ENCODE results near the gene TEAD1.

The TEAD1 gene

DNA sequence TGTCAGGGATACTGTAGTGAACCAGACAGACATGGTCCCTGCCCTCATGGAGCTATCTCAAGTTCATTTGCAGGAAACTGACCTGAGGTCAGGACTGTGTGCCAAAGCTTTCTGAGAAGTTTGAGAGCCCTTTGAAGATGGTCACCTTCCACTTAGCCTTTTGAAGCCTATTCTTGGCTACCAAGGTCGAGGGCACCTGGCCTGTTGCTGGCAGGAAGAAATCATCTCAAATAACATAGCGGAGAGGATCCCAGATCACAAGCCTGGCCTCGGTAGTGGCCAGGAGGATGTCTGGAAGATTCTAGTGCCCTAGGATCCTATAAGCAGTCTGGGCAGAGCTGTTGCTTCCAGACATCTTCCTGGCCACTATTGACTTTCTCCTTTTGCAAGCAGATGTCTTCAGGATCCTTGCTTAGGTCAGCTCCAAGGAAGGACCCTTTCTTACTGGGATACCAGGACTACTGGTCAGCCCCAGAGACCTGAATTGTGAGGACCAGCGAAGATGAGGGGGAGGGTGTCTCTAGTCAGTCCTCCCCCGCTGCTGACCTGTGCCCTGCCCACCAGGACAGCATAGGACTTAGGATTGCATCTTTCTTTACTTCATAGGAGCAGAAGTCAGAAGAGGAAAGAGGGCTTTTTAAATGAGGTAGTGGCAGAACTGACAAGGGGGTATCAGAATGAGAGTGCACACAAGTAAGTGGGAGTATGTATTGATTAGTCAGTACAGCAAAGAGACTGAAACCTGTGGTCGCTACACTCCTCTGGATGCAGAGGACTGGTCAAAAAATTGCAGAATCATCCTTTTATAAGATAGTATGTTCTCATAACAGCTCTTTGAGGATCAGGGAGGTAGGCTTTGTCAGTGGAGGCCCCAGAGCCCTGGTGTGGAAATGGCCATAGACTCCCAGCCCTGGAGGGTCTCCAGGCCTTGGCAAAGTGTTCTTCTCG, 94.8 kb downstream of the TEAD1 start:
- no peak for DNase-seq

DNA sequence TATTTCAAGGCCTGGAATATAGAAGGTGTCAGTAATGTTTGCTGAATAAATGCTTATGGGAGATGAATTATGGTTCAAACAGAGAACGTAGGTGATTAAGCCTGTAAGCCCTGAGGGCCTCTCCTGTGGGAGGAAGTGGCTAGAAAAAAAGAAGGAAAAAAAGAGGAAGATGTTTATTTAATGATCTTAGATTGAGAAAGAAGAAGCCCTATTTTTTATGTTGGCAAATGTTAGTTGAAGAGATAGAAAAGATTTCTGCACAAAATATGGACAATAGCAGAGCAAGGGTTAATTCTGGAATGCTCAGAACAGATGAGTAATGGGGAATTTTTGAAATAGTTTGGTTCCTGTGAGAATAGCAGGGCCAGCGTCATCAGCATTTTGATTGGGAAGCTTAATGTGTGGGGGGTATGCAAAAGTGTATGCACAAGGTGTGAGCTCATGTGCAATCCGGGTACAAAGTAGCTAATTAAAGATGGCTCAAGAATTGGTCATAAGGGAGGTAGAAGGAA, 95.7 kb downstream of the TEAD1 start:
- no peak for DNase-seq

DNA sequence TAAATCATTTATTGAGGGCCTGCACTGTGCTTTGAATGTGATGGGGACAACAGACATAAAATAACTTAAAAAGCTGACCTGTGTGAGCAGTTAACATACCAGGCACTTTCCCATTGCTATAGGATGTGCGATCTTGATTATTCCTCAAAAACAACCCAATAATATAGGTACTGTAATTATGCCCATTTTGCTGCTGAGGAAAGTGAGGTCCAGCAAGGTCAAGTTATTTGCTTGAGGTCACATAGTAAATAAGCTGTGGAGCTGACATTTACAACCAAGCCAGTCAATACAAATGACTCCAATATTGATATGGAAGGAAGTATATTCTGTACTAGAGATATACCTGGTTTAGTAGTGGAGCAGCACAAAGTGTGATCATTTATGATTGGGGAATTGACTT, 96.2 kb downstream of the TEAD1 start:
- no peak for DNase-seq

DNA sequence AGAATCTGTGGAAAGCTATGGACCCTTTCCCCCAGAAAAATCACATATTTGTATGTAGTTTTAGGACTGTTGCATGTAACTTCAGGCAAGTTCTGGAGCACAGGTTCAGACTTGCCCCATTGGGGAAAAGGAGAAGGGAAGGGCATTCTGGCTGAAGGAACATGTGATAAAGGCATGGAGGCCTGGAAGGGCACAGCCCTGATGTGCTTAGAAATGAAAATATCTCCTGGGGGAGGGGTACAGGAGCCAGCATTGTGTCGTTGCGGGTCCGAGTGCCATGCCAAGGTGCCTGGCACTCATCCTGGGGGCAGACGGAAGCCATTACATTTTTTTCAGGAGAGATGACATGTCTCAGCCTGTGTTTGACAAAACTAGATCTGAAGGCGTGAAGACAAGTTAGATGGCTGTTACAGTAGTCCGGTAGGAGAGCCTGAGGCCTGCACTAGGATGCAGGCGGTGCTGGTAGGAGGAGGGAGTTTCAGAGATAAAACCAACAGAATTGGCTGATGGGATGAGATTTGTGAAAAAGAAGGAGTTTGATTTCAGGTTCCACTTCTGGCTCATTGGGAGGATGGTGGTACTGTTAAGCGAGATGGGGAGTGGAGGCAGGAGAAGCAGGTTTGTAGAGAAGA, 96.9 kb downstream of the TEAD1 start:
- no peak for DNase-seq

DNA sequence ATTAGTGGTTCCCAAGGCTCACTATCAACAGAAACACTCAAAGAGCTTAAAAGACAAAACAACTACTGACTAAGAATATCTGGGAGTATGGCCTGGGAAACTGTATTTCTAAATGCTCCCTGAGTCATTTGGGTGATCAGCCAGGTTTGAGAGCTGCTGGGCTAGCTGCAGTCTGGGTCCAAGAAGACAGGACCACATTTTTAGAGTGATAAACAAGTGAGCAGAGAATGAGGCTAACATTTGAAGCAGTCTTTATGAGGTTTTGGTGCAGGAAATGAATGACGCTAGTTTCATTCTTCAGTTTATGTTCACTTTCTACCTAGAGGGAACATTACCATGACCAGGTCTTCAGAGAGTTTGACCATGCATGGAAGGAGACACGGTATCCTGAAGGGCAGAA, 97.7 kb downstream of the TEAD1 start:
- DNase-seq: no peak

DNA sequence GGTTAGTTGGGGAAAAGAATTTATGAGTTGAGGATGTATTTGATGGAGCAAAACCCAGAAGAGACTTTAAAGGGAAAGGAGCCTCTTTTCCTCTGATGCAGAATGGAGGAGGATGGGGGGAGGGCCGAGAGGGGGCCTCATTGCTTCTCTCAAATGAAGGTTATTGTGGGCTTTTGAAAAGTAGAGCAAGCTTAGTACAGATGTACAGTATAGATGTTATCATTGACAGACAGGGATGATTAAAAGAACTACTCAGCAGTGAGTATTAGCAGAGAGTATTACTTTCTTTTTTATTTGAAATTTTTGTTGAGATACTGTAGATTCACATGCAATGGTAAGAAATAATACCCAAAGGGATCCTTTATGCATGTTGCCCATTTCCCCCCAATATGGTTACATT, 98.1 kb downstream of the TEAD1 start:
- no peak for DNase-seq

DNA sequence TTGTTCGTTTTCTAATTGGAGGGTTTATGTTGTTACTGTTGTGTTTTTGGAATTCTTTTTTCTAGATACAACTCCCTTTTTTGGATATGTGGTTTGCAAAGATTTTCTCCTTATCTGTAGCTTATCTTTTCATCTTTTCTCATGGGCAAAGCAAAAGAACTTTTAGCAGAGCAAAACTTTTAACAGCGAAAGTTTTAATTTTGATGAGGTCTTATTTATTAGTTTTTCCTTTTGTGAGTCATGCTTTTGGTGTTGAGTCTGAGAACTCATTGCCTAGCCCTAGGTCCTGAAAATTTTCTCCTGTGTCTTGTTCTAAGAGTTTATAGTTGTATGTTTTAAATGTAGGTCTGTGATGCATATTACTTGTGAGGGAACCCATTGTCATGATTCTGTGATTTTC, 99.4 kb downstream of the TEAD1 start:
- no peak for DNase-seq

DNA sequence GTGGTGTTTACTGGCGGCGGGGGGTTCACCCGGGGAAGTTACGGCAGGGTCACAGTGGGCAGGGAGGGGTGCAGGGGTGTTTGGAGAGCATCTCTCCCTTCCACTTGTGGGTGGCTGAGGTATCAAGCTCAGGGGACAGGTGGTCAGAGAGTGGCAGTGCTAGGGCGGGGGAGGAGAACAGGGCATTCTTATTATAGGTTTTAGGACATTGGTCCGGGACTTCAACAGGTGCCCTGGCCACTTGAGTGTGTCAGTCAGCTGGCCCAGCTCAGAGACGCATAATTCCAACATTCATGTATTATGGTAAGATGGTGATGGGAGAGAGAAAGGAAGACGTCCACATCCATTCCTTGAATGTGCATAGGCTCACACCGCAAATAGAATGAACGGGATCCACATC, 101.7 kb downstream of the TEAD1 start:
- DNase-seq: no peak

DNA sequence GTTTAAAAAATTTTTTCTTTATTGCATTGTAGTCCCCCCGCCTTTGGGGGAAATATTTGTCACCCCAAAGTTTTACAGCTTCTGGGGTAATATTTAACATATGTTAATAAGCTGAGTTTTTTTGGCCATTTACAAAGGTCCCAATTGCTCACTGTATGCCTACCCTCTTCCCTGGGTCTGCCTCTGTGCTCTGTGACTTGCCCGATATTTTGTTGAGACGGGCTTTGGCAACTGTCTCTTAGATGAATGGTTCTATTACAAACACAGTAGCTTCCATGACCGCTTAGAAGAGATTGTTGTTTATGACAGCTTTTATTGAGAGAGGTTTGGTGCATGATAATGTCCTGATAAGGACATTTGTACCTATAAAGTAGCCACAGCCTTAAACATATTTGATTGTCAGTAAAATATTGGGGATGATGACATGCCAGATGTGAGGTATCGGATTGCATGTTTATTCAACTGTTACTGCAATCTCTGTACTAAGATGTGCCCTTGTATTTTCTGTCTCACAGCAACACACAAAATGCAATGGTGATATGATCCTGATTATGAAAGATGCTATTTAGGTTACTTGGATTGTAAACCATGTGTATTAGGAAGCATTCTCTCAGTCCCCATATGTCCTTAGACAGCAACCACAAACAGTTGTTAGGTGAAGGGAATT, 103.1 kb downstream of the TEAD1 start:
- no peak for DNase-seq

DNA sequence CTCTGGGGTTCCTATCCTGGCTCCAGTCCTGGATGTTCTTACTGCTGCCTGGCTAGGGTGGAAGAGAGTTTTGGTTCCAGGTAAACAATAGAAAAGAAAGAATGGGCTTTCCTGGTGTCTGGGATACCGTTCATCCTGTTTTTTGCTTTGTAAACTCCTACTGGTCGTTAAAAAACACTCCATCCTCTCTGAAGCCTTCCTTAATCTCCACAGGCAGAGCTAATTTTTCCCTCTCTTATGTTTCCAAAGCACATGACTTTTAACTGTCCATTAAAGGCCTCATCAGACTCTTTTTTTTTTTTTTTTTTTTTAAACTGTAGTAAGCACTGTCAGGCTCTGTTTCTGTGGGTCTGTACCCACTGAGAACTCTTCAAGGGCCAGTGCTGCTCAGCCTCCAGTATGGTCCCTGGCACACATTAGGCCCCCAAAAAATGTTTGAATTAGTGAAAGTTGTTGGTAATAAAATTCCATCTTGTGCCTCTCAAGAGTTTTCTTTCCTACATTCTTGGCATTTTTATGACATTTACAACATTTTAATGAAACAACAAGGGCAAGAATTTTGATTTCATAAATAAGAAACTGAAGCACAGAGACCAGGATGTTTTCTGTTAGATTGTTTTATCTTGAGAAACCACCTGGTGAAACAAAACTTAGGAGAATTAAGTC, 104.2 kb downstream of the TEAD1 start:
- DNase-seq: no peak

DNA sequence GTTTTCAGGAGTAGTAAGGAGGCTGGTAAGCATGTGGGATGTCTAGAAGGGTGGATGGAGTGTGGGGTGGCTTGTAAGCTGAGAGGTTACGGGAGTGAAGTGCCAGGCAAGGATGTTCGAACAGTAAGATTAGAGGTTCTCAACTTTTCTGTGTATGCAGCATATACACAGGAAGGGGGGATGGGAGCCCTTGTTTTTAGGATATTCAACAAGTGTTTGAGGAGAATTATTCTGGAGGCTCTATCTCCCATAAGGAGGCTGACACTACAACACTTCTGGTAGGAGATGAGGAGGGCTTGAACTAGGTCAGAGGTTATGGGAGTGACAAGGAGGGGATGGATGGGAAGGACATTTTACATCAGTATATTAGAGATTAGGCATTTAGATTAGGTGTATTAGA, 109.5 kb downstream of the TEAD1 start:
- DNase-seq: no peak

DNA sequence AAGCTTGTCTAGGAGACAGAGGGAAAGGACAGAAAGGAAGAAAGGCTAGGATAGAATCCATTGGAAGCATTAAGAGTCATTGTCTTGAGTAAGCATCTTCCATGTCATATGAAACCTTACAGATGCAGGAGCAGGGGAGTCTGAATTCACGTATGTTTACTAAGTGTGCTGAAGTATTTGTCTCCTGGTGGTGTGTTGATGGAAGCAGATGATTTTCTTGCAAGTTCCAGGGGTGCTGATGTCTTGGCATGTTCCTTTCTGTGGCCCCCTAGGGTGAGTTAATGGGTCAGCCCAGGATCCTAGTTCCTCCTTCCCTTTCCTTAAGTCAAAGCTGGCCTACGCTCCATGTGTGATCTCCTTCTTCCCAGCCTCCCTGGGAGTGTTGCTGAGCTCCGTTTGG, 110.2 kb downstream of the TEAD1 start:
- no peak for DNase-seq

DNA sequence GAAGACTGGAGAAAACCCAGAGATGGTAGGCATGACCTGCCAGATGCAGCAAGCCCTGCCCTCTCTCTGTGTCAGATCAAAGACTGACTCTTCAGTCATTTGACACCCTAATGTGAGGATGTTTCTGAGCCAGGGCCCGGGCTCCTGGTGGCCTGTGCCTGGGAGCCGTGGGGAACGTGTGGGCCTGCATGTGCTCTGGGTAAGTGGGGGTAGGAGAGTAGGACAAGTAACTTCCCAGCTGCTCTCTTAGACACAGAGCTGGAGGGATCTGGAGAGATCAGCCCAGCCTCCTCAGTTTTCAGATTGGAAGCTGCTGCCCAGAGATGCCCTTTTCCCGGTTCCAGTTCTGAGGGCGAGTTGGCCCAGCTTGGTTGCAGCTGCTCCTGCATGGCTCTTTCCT, 110.8 kb downstream of the TEAD1 start:
- no peak for DNase-seq

DNA sequence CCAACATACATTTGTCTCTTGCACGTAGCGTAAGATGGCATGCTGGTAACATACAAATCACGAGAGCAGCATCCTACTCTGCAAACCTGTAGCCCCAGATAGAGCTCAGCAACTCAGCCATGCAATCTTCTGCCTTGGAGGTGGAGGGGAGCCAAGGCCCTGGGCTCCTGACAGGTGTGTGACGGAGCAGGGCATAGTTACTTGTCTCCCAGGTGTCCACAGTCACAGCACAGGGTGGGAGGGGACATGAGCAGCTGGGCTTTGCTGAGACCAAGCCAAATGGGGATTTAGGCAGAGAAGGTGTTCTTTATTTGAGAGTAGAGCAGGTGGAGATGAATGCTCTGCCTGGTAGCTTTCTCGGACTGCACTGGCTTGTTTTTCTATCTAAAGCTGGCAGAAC, 111.7 kb downstream of the TEAD1 start:
- no peak for DNase-seq

DNA sequence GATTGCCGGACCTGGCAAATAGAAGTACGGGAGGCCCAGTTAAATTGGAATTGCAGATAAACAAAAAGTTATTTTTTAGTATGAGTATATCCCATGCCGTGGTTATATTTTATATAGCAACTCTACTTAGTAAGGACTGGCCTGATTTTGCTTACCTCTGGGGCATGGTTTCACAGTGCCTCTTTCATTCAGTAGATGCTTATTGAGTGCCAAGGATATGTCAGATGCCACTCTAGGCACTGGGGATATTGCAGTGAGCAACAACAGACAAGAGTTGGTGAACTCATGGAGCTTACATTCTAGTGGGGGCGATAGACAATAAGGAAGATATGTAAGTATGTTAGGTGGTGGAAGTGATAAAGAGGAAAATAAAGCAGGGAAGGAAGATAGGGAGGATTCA, 112.2 kb downstream of the TEAD1 start:
- DNase-seq: no peak

DNA sequence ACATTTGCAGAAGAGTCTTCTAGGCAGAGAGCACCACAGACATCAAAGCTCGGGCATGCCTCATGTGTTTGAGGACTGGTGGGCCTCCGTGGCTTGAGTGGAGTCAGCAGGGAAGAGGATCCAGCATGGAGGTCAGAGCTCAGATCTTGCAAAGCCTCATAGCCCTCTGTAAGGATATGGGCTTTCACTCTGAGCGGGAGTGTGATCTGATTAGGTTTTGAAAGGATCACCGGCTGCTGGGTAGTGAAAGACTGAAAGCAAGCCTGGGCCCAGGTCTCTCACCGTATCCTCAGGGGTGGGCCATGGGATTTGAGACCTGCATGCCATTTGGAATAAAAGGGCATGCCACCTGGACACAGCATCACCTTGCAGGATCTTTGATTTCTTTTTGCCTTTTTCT, 112.7 kb downstream of the TEAD1 start:
- DNase-seq: no peak

DNA sequence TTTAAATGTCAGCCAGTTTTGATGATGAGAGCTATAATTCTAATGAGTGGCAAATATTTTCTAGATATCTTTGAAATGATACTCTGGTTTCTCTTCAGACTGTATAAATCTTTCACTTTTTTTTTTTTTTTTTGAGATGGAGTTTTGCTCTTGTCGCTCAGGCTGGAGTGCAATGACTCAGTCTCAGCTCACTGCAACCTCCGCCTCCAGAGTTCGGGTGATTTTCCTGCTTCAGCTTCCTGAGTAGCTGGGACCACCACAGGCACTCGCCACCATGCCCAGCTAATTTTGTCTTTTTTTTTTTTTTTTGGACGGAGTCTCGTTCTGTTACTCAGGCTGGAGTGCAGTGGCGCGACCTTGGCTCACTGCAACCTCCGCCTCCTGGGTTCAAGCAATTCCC, 113.6 kb downstream of the TEAD1 start:
- no peak for DNase-seq

DNA sequence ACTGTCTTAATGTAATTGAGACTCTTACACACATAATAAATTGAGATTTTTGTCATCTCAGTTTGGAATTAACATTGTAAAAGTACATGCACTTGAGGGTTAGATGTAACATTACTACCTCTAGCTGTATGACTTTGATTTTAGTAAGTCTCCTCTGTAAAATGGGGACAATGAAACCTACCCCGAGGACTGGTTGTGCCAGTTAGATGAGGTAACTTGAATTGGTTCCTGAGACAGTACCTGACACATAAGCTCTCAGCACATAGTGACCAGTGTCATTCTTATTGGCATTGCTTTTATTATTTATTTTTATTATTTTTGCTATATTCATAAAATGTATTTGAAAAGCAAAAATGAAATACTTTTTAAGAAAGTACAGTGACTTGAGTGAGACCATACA, 114.8 kb downstream of the TEAD1 start:
- DNase-seq: no peak

DNA sequence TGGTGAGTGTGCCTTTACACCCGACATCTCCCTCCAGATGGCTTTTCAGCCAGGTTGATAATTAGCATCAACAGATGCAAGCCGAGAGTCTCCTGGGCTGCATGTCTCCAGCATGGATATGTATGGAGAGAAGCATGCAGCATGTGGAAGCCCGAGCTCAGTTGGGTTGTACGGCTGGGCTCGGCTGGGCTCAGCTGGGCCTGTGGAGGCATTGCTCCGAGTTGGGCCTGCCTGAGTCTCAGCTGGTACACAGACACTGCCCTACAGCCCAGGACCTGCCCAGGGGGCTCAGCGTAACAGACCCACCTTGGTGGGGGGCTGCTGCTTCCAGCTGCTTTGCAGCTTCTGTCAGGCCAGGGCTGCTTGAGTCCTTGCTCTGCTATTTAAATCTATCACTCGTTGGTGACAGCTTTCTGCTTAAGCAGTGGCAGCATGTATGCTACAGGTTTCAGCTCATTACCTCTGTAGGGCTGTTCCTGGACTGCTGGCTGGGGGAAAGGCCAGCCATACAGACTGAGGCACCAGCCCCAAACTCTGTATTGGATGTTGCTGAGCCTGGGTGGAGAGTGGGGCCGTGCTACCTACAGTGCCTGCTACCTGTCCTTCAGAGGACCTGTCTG, 115.5 kb downstream of the TEAD1 start:
- no peak for DNase-seq

DNA sequence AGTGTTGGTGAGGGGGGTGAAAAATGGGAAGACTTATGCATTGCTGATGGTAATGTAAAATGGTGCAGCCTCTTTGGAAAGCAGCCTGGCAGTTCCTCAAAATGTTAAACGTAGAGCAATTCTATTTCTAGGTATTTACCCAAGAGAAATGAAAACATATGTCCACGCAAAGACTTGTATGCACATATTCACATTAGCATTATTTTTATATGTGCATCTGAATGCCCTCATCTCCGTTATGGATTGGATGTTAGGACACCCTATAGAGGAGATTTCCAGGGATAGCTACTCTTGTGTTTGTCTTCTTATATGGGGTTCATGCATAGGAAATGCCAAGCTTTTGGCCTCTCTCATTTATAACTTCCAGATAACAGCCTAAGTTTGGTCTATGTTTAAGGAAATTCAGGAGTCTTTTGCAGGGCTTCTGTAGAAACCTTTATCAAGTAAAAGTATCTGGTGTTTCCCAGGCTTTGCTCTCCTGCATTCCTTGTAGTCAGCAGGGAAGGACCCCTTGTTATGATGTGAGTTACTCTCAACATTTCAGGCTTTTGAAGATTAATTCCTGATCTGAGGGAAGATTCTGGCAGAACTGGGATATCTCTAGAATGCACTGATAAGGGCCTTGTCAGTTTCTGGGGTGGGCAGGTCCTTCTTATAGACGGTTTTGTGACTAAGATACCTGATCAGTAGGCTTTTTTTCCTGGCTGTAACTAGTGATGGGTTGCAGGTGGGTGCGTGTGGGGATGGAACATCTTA, 116.8 kb downstream of the TEAD1 start:
- no peak for DNase-seq

DNA sequence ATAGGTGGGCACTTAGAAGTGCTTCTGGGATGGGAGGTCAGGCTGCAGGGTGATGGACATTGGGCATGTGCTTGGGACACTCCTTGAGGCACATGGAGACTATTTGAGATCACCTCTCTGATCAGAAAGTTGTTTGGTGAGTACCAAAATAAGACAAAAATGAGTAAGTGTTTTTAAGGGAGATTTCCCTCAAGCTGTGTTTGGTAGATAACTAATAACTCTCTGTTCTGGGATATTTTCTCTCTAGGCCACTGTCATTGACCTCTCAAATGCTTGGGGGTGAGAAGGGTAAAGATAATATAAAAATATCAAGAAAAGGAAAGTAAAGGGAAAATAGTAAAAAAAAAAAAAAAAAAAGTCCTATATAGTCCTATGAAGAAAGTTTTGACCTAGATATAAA, 117.8 kb downstream of the TEAD1 start:
- DNase-seq: no peak

DNA sequence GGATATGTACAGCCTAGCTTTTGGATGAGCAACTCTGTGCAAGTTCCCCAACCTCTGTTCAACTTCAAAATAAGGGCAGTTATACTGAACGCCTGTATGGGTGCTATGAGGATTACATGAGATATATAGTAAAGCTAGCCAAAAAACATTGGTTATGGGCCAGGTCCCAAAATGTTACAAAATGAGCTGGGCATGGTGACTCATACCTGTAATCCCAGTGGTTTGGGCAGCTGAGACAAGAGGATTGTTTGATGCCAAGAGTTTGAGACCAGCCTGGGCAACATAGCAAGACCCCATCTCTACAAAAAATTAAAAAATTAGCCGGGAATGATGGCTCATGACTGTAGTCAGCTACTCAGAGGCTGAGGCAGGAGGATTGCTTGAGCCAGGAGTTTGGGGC, 118.4 kb downstream of the TEAD1 start:
- no peak for DNase-seq
